Neural crest cell (in vitro differentiated cells): ENCODE measurements around the gene LSAMP. TPM values are rescaled to one million over a fixed set of nuclear protein-coding genes. Genes with fewer than 3 reads are reported as not detected.
A peak's percentile ranks its signal among the peaks of the same experiment; 100 is the strongest.

Experiments
- DNase-seq: peaks from one replicate; pipeline ENCODE4 v3.0.0; 2021; ENCODE audit warnings: low read depth, mixed read lengths, low spot score
- H3K27ac Mint-ChIP-seq: one replicate; pipeline ENCODE4 v1.8.0; 2021; ENCODE audit warnings: mild to moderate bottlenecking, mixed read lengths; ENCODE audit not compliant: unreplicated experiment
- H3K27me3 Mint-ChIP-seq: 2 replicates; pipeline ENCODE4 v1.8.0; 2021; ENCODE audit warnings: low read depth, mild to moderate bottlenecking, mixed read lengths
- H3K36me3 Mint-ChIP-seq: 2 replicates; pipeline ENCODE4 v1.8.0; 2021; ENCODE audit warnings: low read depth, mild to moderate bottlenecking, mixed read lengths
- H3K4me1 Mint-ChIP-seq: 2 replicates; pipeline ENCODE4 v1.8.0; 2021; ENCODE audit warnings: mixed read lengths
- H3K4me3 Mint-ChIP-seq: one replicate; pipeline ENCODE4 v1.8.0; 2021; ENCODE audit warnings: mild to moderate bottlenecking, mixed read lengths
- H3K9me3 Mint-ChIP-seq: 2 replicates; pipeline ENCODE4 v1.8.0; 2021; ENCODE audit warnings: mixed read lengths
- CTCF ChIP-seq: fragments of 200-600 bp; sonication (generic); conservative IDR thresholded peaks from 2 replicates; pipeline ENCODE4 v1.5.0; 2021; ENCODE audit warnings: antibody characterized with exemption, mild to moderate bottlenecking
- total RNA-seq: library from RNA; stranded (reverse); gene quantifications from 2 replicates; pipeline ENCODE4 v1.2.1, GENCODE V29; 2021

Gene LSAMP
- total RNA-seq, 1 donor from 2014 or later: 36.7 TPM

DNA sequence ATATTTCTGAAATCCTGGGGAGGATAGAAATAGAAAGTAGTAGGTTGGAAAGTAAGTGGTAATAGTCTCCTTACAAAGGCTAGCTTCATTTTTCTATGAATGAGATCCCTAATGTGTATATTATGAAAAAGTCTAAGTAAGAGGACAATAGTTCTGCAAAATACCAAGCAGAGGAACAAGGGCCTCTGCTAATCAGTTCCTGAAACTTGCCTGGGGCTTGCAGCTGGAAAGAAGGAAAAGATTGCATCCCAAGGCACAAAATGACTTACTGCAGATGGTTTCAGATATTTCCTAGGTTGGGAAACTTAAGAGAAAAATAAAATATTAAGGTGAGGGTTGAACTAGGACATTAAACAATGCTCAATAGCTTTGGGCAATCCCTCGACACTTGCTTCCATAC is 528.4 kb downstream of the LSAMP start:
- TF ChIP-seq CTCF: no peak
- Mint-ChIP-seq H3K27me3 (no peaks in the 10 kb centered on the region), H3K4me3 (peak overlapping the region; percentile 7), H3K9me3 (peaks cover 7% of the 10 kb centered on the region), H3K36me3 (peaks cover 15% of the 10 kb centered on the region), H3K4me1 (peaks cover 37% of the 10 kb centered on the region), H3K27ac (no peak overlapping the region)
- DNase-seq: no peak

- H3K4me3 Mint-ChIP-seq: no peak overlapping the region
- no peaks in the 10 kb centered on the region for H3K9me3 Mint-ChIP-seq
- peaks cover 6% of the 10 kb centered on the region for H3K36me3 Mint-ChIP-seq
- no peak for DNase-seq
- H3K27ac Mint-ChIP-seq: no peak overlapping the region
- no peak for TF ChIP-seq CTCF
- H3K27me3 Mint-ChIP-seq: no peaks in the 10 kb centered on the region
- peaks cover 37% of the 10 kb centered on the region for H3K4me1 Mint-ChIP-seq
Measured at GRCh38 chr3:115915061-115915460, 530.2 kb downstream of the LSAMP start.

DNA sequence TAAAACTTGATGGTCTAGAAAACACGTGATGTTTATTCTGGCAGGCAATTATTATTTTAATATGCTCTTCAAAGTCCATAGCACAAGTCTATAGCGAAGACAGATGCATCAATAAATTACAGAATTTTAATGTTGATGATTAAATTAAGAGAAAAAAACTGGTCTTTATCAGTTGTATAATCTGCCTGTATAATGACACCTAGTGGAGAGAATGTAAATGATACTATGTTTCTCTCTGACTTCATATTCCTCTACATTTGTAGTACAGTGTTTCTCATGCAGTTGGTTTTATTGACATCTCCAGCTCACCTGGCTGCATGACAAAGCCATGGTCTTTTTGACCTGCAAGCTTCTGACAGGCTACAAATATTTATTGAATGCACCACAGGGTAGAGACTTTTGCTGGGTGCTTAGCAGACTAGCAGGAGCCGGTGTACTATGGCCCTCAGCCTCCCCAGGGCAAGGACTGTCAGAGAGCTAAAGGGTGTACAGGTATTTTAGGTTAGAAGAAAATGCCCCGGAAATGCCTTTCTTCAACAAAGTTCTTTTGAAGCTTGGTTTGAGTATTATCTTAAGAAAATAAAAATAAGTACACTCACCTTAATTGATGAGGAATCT is 532.1 kb downstream of the LSAMP start:
- no peak overlapping the region for H3K4me3 Mint-ChIP-seq
- H3K9me3 Mint-ChIP-seq: no peaks in the 10 kb centered on the region
- peaks cover 24% of the 10 kb centered on the region for H3K4me1 Mint-ChIP-seq
- peak; percentile 62 for TF ChIP-seq CTCF
- H3K36me3 Mint-ChIP-seq: peaks cover 6% of the 10 kb centered on the region
- no peaks in the 10 kb centered on the region for H3K27me3 Mint-ChIP-seq
- no peak for DNase-seq
- no peak overlapping the region for H3K27ac Mint-ChIP-seq

DNA sequence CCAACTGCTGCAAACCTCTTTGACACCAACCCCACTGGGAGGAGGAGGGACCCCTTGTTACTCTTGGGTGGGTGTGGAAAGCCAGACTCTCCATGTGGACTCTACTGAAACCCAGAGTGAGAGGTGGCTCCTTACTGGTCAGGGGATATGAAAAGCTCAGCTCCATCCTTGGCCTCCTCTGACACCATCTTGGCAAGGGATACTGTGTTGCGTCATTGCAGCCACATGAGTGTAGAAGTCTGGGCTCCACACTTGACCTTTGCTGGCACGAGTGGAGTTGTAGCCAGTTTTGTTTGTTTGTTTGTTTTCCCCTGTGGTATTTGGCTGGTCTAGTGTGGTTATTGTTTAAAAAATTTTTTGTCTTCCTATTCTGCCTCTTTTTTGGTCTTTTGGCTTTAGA is 532.9 kb downstream of the LSAMP start:
- Mint-ChIP-seq H3K27ac (no peak overlapping the region), H3K36me3 (peaks cover 6% of the 10 kb centered on the region), H3K4me3 (no peak overlapping the region), H3K4me1 (peaks cover 16% of the 10 kb centered on the region), H3K27me3 (no peaks in the 10 kb centered on the region), H3K9me3 (no peaks in the 10 kb centered on the region)
- TF ChIP-seq CTCF: no peak
- DNase-seq: no peak

GRCh38 chr3:115905871-115906270 is 539.4 kb downstream of the LSAMP start:
- DNase-seq: no peak
- H3K27ac Mint-ChIP-seq: no peak overlapping the region
- H3K4me3 Mint-ChIP-seq: no peak overlapping the region
- peaks cover 2% of the 10 kb centered on the region for H3K36me3 Mint-ChIP-seq
- H3K27me3 Mint-ChIP-seq: no peaks in the 10 kb centered on the region
- H3K4me1 Mint-ChIP-seq: no peaks in the 10 kb centered on the region
- peaks cover 3% of the 10 kb centered on the region for H3K9me3 Mint-ChIP-seq
- TF ChIP-seq CTCF: no peak
